Neural progenitor cell (in vitro differentiated cells): Measurements from ENCODE around the gene FSTL5.

ENCODE experiments used
- EZH2 ChIP-seq: fragments of 200-600 bp; sonication (generic); IDR thresholded peaks from 2 replicates; pipeline ENCODE4 v1.6.1; 2017; ENCODE audit warnings: antibody characterized with exemption, mild to moderate bottlenecking, moderate library complexity
- EZH2phosphoT487 ChIP-seq: fragments of 200-600 bp; sonication (generic); IDR thresholded peaks from 2 replicates; pipeline ENCODE4 v1.6.1; 2017; ENCODE audit warnings: antibody characterized with exemption
- TF ChIP-seq, protein P1 (sequence below): fragments of 200-600 bp; sonication (generic); IDR thresholded peaks from 2 replicates; pipeline ENCODE4 v1.5.1; 2017; ENCODE audit warnings: antibody characterized with exemption, mild to moderate bottlenecking

DNA sequence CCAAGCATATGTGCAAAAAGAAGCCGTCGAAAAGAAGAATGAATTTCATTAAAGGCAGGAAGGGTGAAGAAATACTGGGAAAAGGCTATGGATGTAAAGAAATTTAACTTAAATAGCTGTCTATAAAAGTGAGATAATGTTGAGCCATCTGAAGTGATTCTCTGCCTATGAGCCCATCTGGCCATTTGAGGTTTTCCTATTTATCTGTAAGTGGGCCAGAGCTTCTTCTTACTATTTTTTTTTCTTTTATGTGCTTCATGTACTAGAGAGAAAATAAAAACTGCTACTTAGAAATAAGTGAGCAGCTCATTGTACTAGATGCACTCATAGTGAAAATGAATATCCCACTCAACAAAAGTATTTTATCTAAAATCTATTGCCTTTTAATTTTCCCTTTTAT, 725.7 kb downstream of the FSTL5 start:
- TF ChIP-seq, protein P1, sequence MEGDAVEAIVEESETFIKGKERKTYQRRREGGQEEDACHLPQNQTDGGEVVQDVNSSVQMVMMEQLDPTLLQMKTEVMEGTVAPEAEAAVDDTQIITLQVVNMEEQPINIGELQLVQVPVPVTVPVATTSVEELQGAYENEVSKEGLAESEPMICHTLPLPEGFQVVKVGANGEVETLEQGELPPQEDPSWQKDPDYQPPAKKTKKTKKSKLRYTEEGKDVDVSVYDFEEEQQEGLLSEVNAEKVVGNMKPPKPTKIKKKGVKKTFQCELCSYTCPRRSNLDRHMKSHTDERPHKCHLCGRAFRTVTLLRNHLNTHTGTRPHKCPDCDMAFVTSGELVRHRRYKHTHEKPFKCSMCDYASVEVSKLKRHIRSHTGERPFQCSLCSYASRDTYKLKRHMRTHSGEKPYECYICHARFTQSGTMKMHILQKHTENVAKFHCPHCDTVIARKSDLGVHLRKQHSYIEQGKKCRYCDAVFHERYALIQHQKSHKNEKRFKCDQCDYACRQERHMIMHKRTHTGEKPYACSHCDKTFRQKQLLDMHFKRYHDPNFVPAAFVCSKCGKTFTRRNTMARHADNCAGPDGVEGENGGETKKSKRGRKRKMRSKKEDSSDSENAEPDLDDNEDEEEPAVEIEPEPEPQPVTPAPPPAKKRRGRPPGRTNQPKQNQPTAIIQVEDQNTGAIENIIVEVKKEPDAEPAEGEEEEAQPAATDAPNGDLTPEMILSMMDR = no peak
- TF ChIP-seq EZH2phosphoT487 = no peak
- no peak for TF ChIP-seq EZH2
